ENCODE results near the gene PTPN23. TPM values are rescaled to one million over a fixed set of nuclear protein-coding genes. Genes with fewer than 3 reads are reported as not detected.

Gene PTPN23
- total and polyA plus RNA-seq, 2 of the 13 experiments (the other 11 are each of a cell fraction or from before 2014, with no cell fraction given), result 2.3 to 3.7 TPM

GRCh38 chr3:47385007-47385406 is 4.2 kb downstream of the PTPN23 start:
- H3K36me3 ChIP-seq (replicated peaks in 1 of 2; ENCODE audit: control insufficient read depth in 1 of 2, insufficient read depth in 2 of 2, low read length in 2 of 2), result peaks cover 3 to 15% of the 10 kb centered on the region in 2 experiments; a peak in 2 of 5 replicates
- WGBS (ENCODE audit: low lambda C conversion rate), result 63% methylated on average over 4 of the region's 4 CpGs
- H2AFZ ChIP-seq (ENCODE audit: low read length), result no peak overlapping the region
- CTCF ChIA-PET (ENCODE audit: low intra/inter-chr PET ratio, low total read pairs), result no interaction called here
- H4K20me1 ChIP-seq (ENCODE audit: insufficient read depth, low read length), result peaks cover 20% of the 10 kb centered on the region
- H3K27me3 ChIP-seq (ENCODE audit: control insufficient read depth in 1 of 2, insufficient read depth in 2 of 2, low read length in 2 of 2), result no peaks in the 10 kb centered on the region; a peak in 1 of 5 replicates
- ATAC-seq (peak; percentile 4; the same call in 2 of the 3 replicates), FAIRE-seq (peak; percentile 32), DNase-seq (ENCODE audit: low spot score) (peak; percentile 81)
- H3K4me3 ChIP-seq (replicated peaks in 1 of 3; ENCODE audit: insufficient read depth in 1 of 3, low read depth in 2 of 3, low read length in 3 of 3), result no peak overlapping the region
- H3K4me1 ChIP-seq (ENCODE audit: insufficient read depth, low read length), result peaks cover 44% of the 10 kb centered on the region
- H3K9ac ChIP-seq (ENCODE audit: insufficient read depth, low read depth, low read length), result no peak overlapping the region
- H3K4me2 ChIP-seq (ENCODE audit: low read depth, low read length), result no peak overlapping the region; the same call in 1 of the 2 replicates
- POLR2A ChIA-PET, result no interaction called here
- in situ Hi-C loops (cut with HindIII; ENCODE audit: extremely low pct_ligation_motif_present, low pct_unique_long_range_greater_than_20kb) (no loop called here), intact Hi-C loops (cut with micrococcal nuclease; ENCODE audit: unreplicated experiment) (loop anchor here (1.0 kb wide), 1 partner anchor 9 kb away; no protein-coding TSS in a partner anchor)
- H3K27ac ChIP-seq (ENCODE audit: extremely low read length, insufficient read depth, low read length), result peak overlapping the region; percentile 56
- BruUV-seq (replicated peaks), result no TSS peak
- H3K9me3 ChIP-seq (ENCODE audit: low read length), result no peaks in the 10 kb centered on the region
- peaks cover 64% of the 10 kb centered on the region for H3K79me2 ChIP-seq (ENCODE audit: insufficient read depth, low read length)
- TF ChIP-seq ZNF251 (CRISPR knock-in tag; IDR thresholded peaks at IDR 0.05) (no peak), KLF15 (CRISPR knock-in tag; IDR thresholded peaks at IDR 0.05; ENCODE audit: borderline replicate concordance) (no peak), TFAP4 (IDR thresholded peaks at IDR 0.05; ENCODE audit: borderline replicate concordance, low read depth) (peak; percentile 68; the same call in 1 of the 2 replicates), ELF4 (CRISPR knock-in tag; IDR thresholded peaks at IDR 0.05; ENCODE audit: borderline replicate concordance) (no peak), HMG20B (CRISPR knock-in tag; conservative IDR thresholded peaks at IDR 0.05) (no peak), ZNF136 (CRISPR knock-in tag; IDR thresholded peaks at IDR 0.05; ENCODE audit: low read depth) (no peak), SOX5 (CRISPR knock-in tag; IDR thresholded peaks at IDR 0.05; ENCODE audit: borderline replicate concordance) (peak; percentile 42; the same call in 1 of the 2 replicates), CREB1 (IDR thresholded peaks at IDR 0.05) (no peak), CREB1 (CRISPR knock-in tag; IDR thresholded peaks at IDR 0.05) (0 out of 2 replicates have a peak, but pooled peaks have one; percentile 25), TEAD3 (CRISPR knock-in tag; optimal IDR thresholded peaks at IDR 0.05; ENCODE audit: borderline replicate concordance) (peak; percentile 67), RFXANK (CRISPR knock-in tag; IDR thresholded peaks at IDR 0.05) (no peak), HNF4G (IDR thresholded peaks at IDR 0.05; ENCODE audit: borderline replicate concordance, low read depth, low read length) (peak; percentile 23; the same call in 1 of the 2 replicates), HNF4G (CRISPR knock-in tag; IDR thresholded peaks at IDR 0.05; ENCODE audit: borderline replicate concordance, low read depth) (no peak), RARG (CRISPR knock-in tag; IDR thresholded peaks at IDR 0.05; ENCODE audit: low read depth) (no peak), CREM (IDR thresholded peaks at IDR 0.05) (peak; percentile 24; the same call in 1 of the 2 replicates), CREM (CRISPR knock-in tag; IDR thresholded peaks at IDR 0.05) (no peak), MAFF (IDR thresholded peaks at IDR 0.05; ENCODE audit: low read depth, low read length) (peak; percentile 58), SAP130 (CRISPR knock-in tag; IDR thresholded peaks at IDR 0.05; ENCODE audit: low read depth) (peak; percentile 71), NFAT5 (CRISPR knock-in tag; IDR thresholded peaks at IDR 0.05) (no peak), PPARG (CRISPR knock-in tag; conservative IDR thresholded peaks at IDR 0.05) (0 out of 2 replicates have a peak, but pooled peaks have one; percentile 31)

Data from HepG2 (cell line).